ENCODE measurements around the gene SIRPB1. TPM values are rescaled to one million over a fixed set of nuclear protein-coding genes. Genes with fewer than 3 reads are reported as not detected.

SIRPB1 gene
- total RNA-seq, 2 donors from 2014 or later, result 0.42 to 0.66 TPM

GRCh38 chr20:1663917-1664316 lies 44.1 kb upstream of the SIRPB1 start:
- H3K27me3 Mint-ChIP-seq (ENCODE audit: insufficient read depth), result no peaks in the 10 kb centered on the region
- no peaks in the 10 kb centered on the region for H3K9me3 ChIP-seq (ENCODE audit: control insufficient read depth, low read length)
- no peak overlapping the region for H3K4me3 Mint-ChIP-seq
- no peaks in the 10 kb centered on the region for H3K27me3 ChIP-seq (ENCODE audit: control insufficient read depth, insufficient read depth, low read length, poor library complexity, severe bottlenecking)
- no peak overlapping the region for H3K27ac ChIP-seq (ENCODE audit: low read depth, low read length)
- 100% methylated on average over 2 of the region's 2 CpGs; no CpG with 5 or more reads in 1 of the 2 experiments for WGBS, 2 experiments (ENCODE audit: insufficient coverage in 1 of 2, insufficient read length in 1 of 2)
- H3K4me3 ChIP-seq (ENCODE audit: low read length), result no peak overlapping the region
- no peak overlapping the region for H3K9ac ChIP-seq (ENCODE audit: extremely low read depth, low read length, poor library complexity, severe bottlenecking)
- H3K27ac Mint-ChIP-seq, result no peak overlapping the region
- H3K36me3 ChIP-seq (ENCODE audit: control insufficient read depth, insufficient read depth, low read length), result no peaks in the 10 kb centered on the region
- H3K4me1 ChIP-seq (ENCODE audit: control insufficient read depth, insufficient read depth, low read length), result no peaks in the 10 kb centered on the region
- TF ChIP-seq CTCF (conservative IDR thresholded peaks at IDR 0.05), result no peak
- no peaks in the 10 kb centered on the region for H3K36me3 Mint-ChIP-seq (ENCODE audit: low read depth)
- no peaks in the 10 kb centered on the region for H3K4me1 Mint-ChIP-seq
- H3K9me3 Mint-ChIP-seq, result no peaks in the 10 kb centered on the region
- DNase-seq, result no peak

GRCh38 chr20:1661542-1662299 lies 41.9 kb upstream of the SIRPB1 start:
- WGBS, 2 experiments (ENCODE audit: insufficient coverage in 1 of 2, insufficient read length in 1 of 2), result 76 to 83% methylated on average over 2 of the region's 2 CpGs
- H3K9me3 ChIP-seq (ENCODE audit: control insufficient read depth, low read length), result no peaks in the 10 kb centered on the region
- H3K4me1 Mint-ChIP-seq, result no peaks in the 10 kb centered on the region
- H3K4me3 ChIP-seq (ENCODE audit: low read length), result no peak overlapping the region
- no peak for TF ChIP-seq CTCF (conservative IDR thresholded peaks at IDR 0.05)
- H3K4me3 Mint-ChIP-seq, result no peak overlapping the region
- no peak overlapping the region for H3K27ac ChIP-seq (ENCODE audit: low read depth, low read length)
- no peaks in the 10 kb centered on the region for H3K36me3 ChIP-seq (ENCODE audit: control insufficient read depth, insufficient read depth, low read length)
- H3K27ac Mint-ChIP-seq, result no peak overlapping the region
- H3K9me3 Mint-ChIP-seq, result no peaks in the 10 kb centered on the region
- H3K9ac ChIP-seq (ENCODE audit: extremely low read depth, low read length, poor library complexity, severe bottlenecking), result no peak overlapping the region
- H3K27me3 Mint-ChIP-seq (ENCODE audit: insufficient read depth), result no peaks in the 10 kb centered on the region
- H3K27me3 ChIP-seq (ENCODE audit: control insufficient read depth, insufficient read depth, low read length, poor library complexity, severe bottlenecking), result no peaks in the 10 kb centered on the region
- no peak for DNase-seq
- H3K36me3 Mint-ChIP-seq (ENCODE audit: low read depth), result no peaks in the 10 kb centered on the region
- no peaks in the 10 kb centered on the region for H3K4me1 ChIP-seq (ENCODE audit: control insufficient read depth, insufficient read depth, low read length)

GRCh38 chr20:1660246-1660645 lies 40.4 kb upstream of the SIRPB1 start:
- H3K27me3 ChIP-seq (ENCODE audit: control insufficient read depth, insufficient read depth, low read length, poor library complexity, severe bottlenecking), result no peaks in the 10 kb centered on the region
- no peak for TF ChIP-seq CTCF (conservative IDR thresholded peaks at IDR 0.05)
- no peaks in the 10 kb centered on the region for H3K27me3 Mint-ChIP-seq (ENCODE audit: insufficient read depth)

More at GRCh38 chr20:1660246-1660645, 40.4 kb upstream of the SIRPB1 start:
- no peaks in the 10 kb centered on the region for H3K36me3 Mint-ChIP-seq (ENCODE audit: low read depth)
- H3K9me3 Mint-ChIP-seq, result no peaks in the 10 kb centered on the region
- no peak overlapping the region for H3K4me3 Mint-ChIP-seq
- no peak overlapping the region for H3K27ac Mint-ChIP-seq
- 58% methylated on average over 2 of the region's 2 CpGs; no CpG with 5 or more reads in 1 of the 2 experiments for WGBS, 2 experiments (ENCODE audit: insufficient coverage in 1 of 2, insufficient read length in 1 of 2)
- Histone ChIP-seq H3K9me3 (ENCODE audit: control insufficient read depth, low read length) (no peaks in the 10 kb centered on the region), H3K4me3 (ENCODE audit: low read length) (no peak overlapping the region), H3K9ac (ENCODE audit: extremely low read depth, low read length, poor library complexity, severe bottlenecking) (no peak overlapping the region), H3K4me1 (ENCODE audit: control insufficient read depth, insufficient read depth, low read length) (no peaks in the 10 kb centered on the region), H3K27ac (ENCODE audit: low read depth, low read length) (no peak overlapping the region), H3K36me3 (ENCODE audit: control insufficient read depth, insufficient read depth, low read length) (no peaks in the 10 kb centered on the region)
- no peak for DNase-seq
- H3K4me1 Mint-ChIP-seq, result no peaks in the 10 kb centered on the region

Measured in endodermal cell (in vitro differentiated cells).